Adipocyte (in vitro differentiated cells): ENCODE data around the gene CDYL.

Source experiments
- DNase-seq: peaks from one replicate; pipeline ENCODE4 v3.0.0-alpha.2; 2015; ENCODE audit warnings: low read depth
- H3K27me3 ChIP-seq: replicated peaks from 2 replicates; pipeline ENCODE4 v1.7.0; 2013; ENCODE audit warnings: mild to moderate bottlenecking, low read length, moderate library complexity; ENCODE audit not compliant: control insufficient read depth, insufficient read depth
- H3K36me3 ChIP-seq: 2 replicates; pipeline ENCODE4 v1.7.0; 2013; ENCODE audit warnings: low read length, mild to moderate bottlenecking, moderate library complexity; ENCODE audit not compliant: control insufficient read depth, insufficient read depth, severe bottlenecking
- H3K4me1 ChIP-seq: 2 replicates; pipeline ENCODE4 v1.7.0; 2013; ENCODE audit warnings: mild to moderate bottlenecking, low read length, moderate library complexity; ENCODE audit not compliant: control insufficient read depth, insufficient read depth
- H3K4me3 ChIP-seq: 2 replicates; pipeline ENCODE4 v1.7.0; 2013; ENCODE audit warnings: mild to moderate bottlenecking, low read length, moderate library complexity
- H3K9ac ChIP-seq: 2 replicates; pipeline ENCODE4 v1.7.0; 2013; ENCODE audit warnings: mild to moderate bottlenecking, low read length, moderate library complexity
- H3K9me3 ChIP-seq: 2 replicates; pipeline ENCODE4 v1.7.0; 2013; ENCODE audit warnings: mild to moderate bottlenecking, low read length, moderate library complexity; ENCODE audit not compliant: control insufficient read depth

CDYL gene

DNA sequence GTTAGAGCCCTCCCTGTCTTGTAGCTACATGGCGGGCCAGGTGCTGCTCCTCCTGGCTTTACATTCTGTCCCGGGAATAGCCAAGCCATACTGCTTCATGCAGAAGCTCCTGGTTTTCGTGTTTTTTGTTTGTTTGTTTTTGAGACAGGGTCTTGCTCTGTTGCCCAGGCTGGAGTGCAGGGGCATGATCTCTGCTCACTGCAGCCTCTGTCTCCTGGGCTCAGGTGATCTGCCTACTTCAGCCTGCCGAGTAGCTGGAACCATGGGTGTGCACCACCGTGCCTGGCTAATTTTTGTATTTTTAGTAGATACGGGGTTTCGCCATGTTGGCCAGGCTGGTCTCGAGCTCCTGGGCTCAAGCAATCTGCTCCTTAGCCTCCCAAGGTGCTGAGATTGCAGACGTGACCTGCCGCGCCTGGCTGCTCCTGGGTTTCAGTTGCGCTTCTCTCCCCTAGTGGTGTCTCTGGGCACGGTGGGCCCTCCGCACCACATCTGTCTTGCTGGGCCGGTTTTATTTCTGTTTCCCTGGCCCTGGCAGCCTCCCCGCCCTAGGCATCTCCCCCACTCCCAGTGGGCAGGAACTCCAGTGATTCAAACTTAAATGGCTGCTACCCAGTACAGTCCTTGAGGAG, 12.9 kb downstream of the CDYL start:
- H3K4me1 ChIP-seq, result peaks cover 23% of the 10 kb centered on the region
- H3K9ac ChIP-seq, result no peak overlapping the region
- no peaks in the 10 kb centered on the region for H3K36me3 ChIP-seq
- H3K27me3 ChIP-seq, result no peaks in the 10 kb centered on the region
- DNase-seq, result no peak
- no peak overlapping the region for H3K4me3 ChIP-seq
- no peaks in the 10 kb centered on the region for H3K9me3 ChIP-seq

DNA sequence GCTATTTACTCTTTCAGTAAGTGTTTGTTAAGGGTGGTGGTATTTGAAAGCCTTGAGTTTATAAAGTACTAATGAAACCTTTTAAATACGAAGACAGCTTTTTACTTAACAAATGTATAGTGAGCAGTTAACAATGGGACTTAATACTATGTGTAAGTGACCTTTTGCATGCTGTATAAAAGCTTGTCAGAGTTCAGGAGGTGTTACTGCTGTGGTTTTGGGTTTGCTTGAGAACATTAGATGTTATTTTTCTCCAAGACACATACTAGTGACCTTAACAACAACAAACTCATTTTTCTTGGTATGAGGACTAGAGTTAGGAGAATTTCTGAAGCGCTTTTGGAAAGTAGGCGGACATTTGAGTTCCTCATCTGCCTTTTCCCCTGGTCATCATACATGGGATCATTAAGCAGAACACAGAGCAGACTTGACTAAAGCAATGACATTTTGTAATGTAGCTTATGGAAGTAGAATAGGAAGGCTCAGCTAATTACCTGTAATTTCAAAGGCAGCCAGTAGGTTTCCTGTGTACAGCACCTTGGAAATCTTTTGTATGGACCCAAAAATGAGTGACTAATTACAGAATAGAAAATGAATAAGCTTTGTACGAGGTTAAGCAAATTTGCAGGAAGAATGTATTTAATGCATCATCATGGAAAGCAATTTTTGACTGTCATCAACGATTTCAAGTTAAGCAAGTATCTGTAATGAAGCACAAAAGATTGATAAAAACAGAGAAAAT, 14.1 kb downstream of the CDYL start:
- Histone ChIP-seq H3K4me1 (peaks cover 23% of the 10 kb centered on the region), H3K9me3 (no peaks in the 10 kb centered on the region), H3K9ac (no peak overlapping the region), H3K36me3 (no peaks in the 10 kb centered on the region), H3K27me3 (no peaks in the 10 kb centered on the region), H3K4me3 (no peak overlapping the region)
- no peak for DNase-seq

GRCh38 chr6:4794140-4794707, 18.0 kb downstream of the CDYL start:
- no peak for DNase-seq
- Histone ChIP-seq H3K9ac (no peak overlapping the region), H3K4me1 (peaks cover 23% of the 10 kb centered on the region), H3K27me3 (no peaks in the 10 kb centered on the region), H3K9me3 (no peaks in the 10 kb centered on the region), H3K36me3 (no peaks in the 10 kb centered on the region), H3K4me3 (no peak overlapping the region)

DNA sequence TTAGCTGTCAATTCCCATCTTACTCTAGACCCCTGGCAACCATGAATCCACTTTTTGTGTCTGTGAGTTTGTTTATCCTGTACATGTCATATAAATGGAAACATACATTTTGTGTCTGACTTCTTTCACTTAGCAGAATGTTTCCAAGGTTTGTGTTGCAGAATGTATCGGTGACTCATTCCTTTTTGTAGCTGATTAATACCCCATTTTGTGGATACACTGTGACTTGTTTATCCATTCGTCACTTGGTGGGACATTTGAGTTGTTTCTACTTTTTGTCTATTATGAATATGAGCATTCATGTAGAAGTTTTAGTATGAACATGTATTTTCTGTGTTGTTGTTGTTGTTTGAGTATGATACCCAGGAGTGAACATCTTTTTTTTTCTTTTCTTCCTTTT, 21.4 kb downstream of the CDYL start:
- no peaks in the 10 kb centered on the region for H3K4me1 ChIP-seq
- DNase-seq, result no peak
- H3K27me3 ChIP-seq, result no peaks in the 10 kb centered on the region
- H3K36me3 ChIP-seq, result no peaks in the 10 kb centered on the region
- no peak overlapping the region for H3K9ac ChIP-seq
- peaks cover 18% of the 10 kb centered on the region for H3K9me3 ChIP-seq
- no peak overlapping the region for H3K4me3 ChIP-seq

DNA sequence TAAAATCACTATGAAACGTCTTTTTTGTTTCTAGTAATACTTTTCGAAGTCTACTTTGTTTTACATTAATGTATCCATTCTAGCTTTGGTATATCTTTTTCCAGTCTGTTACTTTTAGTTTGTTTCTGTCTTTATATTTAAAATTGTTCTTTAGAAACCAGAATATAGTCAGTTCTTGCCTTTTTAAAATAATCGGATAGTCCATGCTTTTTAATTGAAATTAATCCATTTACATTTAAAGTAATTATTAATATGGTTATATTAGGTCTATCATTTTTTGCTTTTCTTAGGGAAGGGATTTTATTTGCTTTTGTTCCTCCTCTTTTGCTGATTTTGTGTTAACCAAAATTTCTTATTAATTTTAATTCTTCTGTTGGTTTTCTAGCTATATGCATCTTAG, 23.7 kb downstream of the CDYL start:
- H3K9me3 ChIP-seq, result peaks cover 18% of the 10 kb centered on the region
- H3K27me3 ChIP-seq, result no peaks in the 10 kb centered on the region
- no peaks in the 10 kb centered on the region for H3K36me3 ChIP-seq
- H3K4me1 ChIP-seq, result no peaks in the 10 kb centered on the region
- H3K4me3 ChIP-seq, result no peak overlapping the region
- DNase-seq, result no peak
- H3K9ac ChIP-seq, result no peak overlapping the region

DNA sequence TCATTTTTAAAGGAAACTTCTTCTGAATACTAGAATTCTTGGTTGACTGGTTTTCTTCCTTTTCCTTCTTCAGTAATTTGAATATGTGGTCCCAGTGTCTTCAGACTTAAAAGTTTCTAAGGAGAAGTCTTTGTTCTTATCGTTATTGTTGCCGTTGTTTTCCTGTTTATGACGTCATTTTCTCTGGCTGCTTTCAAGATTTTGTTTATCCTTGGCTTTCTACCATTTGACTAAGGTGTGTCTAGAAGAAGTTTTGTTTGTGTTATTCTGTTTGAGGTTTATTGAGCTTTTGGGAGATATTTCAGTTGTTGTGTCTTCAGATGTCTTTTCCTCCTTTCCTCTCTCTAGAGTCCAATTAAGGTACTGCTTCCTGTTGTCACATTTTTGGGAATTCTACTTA, 24.5 kb downstream of the CDYL start:
- Histone ChIP-seq H3K36me3 (no peaks in the 10 kb centered on the region), H3K9ac (no peak overlapping the region), H3K27me3 (no peaks in the 10 kb centered on the region), H3K4me3 (no peak overlapping the region), H3K4me1 (no peaks in the 10 kb centered on the region), H3K9me3 (peaks cover 18% of the 10 kb centered on the region)
- no peak for DNase-seq

DNA sequence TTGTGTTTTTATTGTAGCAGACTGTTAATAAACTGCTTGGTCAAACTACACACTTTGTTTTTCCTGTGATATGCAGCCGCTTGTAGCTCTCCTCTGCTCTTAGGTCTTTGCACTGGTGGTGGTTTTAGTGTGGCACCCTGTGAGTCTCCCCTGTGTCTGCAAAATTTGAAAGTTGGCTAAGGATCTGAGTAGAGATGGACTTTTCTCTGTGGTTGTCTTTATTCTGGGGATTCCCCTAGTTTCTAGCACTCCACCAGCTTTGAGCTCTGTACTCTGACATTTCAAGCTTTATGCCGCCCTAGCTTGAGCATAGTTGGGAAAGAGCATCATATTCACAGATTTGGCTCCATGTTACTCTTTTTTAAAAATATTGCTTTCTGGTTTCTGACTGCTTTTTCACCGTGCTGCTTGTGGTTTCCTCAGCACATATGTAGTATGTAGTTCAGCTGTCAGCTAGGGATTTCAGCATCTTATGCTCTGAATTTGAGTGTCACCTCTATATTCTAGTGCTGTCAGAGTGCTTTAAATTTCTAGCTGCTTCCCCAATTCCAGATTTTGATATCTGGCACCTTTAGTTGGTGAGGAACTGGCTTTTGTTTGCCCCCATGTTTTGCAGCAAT, 25.4 kb downstream of the CDYL start:
- no peaks in the 10 kb centered on the region for H3K27me3 ChIP-seq
- no peak for DNase-seq
- H3K9me3 ChIP-seq, result peaks cover 18% of the 10 kb centered on the region
- H3K4me1 ChIP-seq, result no peaks in the 10 kb centered on the region
- H3K4me3 ChIP-seq, result no peak overlapping the region
- H3K36me3 ChIP-seq, result no peaks in the 10 kb centered on the region
- no peak overlapping the region for H3K9ac ChIP-seq

- no peak overlapping the region for H3K9ac ChIP-seq
- H3K36me3 ChIP-seq, result no peaks in the 10 kb centered on the region
- no peak overlapping the region for H3K4me3 ChIP-seq
Observed at GRCh38 chr6:4802312-4802935, 26.2 kb downstream of the CDYL start.

DNA sequence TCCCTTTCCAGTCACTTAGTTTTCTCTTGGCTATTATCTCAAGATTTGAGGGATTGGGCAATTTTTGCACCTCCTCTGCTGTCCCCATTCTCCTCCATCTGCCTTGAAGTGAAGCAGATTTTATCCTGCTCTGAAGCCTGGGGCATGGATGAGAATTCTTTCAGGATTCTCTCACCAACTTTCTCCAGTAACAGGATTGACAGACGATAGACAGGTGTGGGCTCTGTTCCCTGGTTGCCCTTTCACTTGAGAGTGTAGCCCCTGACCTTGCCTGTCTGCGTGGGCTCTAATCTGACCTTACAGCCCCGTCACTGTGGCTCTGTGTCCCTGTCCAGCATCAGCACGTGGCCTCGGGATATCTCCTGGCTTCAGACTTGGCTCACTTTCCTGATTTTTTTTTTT, 27.1 kb downstream of the CDYL start:
- H3K27me3 ChIP-seq, result no peaks in the 10 kb centered on the region
- DNase-seq, result no peak
- no peaks in the 10 kb centered on the region for H3K36me3 ChIP-seq
- no peak overlapping the region for H3K4me3 ChIP-seq
- no peak overlapping the region for H3K9ac ChIP-seq
- no peaks in the 10 kb centered on the region for H3K4me1 ChIP-seq
- H3K9me3 ChIP-seq, result peaks cover 18% of the 10 kb centered on the region

More at GRCh38 chr6:4802312-4802935, 26.2 kb downstream of the CDYL start:
- Histone ChIP-seq H3K9me3 (peaks cover 18% of the 10 kb centered on the region), H3K27me3 (no peaks in the 10 kb centered on the region), H3K4me1 (no peaks in the 10 kb centered on the region)
- DNase-seq, result no peak

DNA sequence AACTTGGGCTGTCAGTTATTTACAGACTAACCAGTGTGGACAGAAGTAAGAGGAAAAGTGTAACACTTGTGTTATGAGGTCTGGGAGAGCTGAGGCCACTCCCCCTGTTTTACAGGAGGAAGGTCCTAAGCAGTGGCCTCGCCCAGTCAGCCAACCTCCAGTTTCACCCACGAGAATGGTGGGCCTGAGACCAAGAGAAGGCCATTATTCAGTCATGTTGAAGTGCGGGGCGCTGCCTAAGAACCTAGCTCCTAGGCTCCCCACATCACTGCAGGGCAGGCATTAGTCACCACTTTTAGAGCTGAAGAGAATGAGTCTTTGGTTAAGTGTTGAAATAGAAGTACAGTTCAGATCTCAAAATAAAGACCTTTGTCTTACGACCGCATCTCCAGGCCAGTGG, 27.9 kb downstream of the CDYL start:
- DNase-seq, result peak; percentile 22
- Histone ChIP-seq H3K27me3 (no peaks in the 10 kb centered on the region), H3K9ac (no peak overlapping the region), H3K9me3 (peaks cover 18% of the 10 kb centered on the region), H3K4me1 (no peaks in the 10 kb centered on the region), H3K36me3 (no peaks in the 10 kb centered on the region), H3K4me3 (no peak overlapping the region)
